IPS DF 4.7 (cell line): ENCODE results near the gene UBL7.

Source experiments
- DNase-seq: peaks from one replicate; pipeline ENCODE4 v3.0.0-alpha.2; 2013; ENCODE audit warnings: low spot score; ENCODE audit errors: extremely low read depth

UBL7 gene

DNA sequence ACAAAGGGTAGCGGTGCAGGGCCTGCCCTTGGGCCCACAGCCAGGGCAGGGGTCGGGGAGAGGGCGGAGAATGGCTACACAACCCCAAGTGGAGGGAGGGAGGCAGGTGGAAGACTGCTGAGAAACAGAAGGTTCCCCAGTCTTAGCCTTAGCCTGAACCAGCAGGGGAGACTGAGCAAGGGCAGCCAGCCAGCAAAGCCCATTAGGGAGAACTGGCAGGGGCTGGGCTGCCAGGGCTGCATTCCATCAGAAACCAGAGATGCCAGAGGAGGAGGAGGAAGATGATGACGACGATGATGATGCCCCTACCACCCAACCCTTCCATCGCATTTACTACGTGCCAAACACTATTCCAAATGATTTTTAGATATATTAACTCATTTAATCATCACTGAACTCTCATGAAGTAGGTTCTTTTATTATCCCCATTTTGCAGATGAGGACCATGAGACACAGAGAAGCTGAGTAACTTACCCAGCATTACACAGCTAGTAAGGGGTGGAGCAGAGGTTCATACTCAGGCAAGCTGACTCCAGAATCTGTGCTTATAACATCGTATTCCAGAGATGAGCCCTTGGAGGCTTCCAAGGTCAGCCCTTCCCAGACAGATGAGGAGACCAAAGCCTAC, 35.9 kb downstream of the UBL7 start:
- no peak for DNase-seq

DNA sequence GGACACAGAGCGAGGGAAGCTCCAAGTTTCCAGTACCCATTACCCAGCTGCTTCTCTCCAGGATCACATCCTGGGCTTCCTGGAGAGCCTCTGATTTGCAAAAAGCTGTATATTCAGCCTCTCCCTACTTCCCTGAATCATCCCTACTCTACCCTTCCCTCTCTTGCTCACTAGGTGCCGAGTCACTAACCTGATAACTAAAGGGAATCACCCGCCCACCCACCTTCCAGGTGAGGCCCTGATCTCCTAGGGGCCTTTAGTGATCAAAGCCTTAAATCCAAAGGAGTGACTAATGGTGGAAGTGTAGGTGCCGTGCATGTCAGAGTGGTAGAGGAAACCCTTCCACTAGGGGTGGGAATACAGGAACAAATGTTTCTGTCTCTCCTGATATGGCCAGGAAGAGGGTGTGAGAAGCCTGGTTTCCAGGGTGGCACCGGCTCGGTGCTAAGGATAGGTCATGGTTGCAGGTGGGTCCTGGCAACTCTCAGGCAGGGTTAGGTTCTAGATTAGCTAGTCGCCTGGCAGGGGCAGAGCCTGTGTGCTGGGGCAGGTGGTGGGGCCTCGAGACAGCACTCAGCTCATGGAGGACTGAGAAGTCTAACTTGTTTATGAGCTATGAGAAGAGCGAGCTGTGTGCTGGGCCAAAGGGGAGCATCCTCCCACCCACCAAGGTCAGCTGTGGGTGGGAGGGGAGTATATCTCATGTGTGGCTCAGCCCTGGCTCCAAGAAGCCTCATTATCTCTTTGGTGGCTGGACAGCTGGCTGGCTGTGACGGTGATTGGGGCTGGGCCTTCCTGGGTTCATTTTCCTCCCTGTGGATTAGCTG, 37.3 kb downstream of the UBL7 start:
- no peak for DNase-seq

DNA sequence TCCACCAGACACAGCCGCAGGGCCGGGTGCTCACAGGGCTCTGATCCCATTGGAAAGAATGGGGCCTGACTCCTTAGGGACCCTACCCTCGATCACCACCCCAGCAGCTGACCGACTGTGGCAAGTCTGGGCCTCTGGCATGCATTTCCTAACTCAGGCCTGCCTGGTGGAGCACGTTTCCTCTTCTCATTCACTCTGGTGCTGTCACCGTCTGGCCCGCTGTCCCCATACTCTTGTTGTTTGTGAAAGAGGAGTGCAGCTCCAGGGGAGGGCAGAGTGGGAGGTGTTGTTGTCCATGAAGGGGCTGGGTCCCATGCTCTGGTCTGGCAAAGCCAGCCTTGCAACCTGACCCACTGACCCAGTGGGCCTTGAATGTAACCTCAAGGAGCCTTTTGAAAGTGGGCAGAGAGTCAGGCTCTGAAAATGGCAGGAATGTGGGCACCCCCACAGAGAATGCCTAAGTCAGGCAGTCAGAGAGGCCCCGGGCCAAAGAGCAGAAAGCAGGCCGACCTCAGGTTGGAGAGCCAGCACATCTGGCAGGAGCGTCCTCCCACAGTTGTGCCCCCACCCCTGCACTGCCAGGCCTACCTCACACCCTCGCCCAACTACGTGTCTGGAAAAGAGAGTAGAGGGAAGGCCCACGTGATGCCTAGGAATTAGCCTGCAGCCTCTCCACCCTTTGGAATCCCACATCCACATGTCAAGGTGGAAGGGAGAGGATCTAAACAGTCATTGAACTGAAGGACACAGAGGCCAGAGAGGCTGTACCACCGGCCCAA, 38.1 kb downstream of the UBL7 start:
- no peak for DNase-seq

DNA sequence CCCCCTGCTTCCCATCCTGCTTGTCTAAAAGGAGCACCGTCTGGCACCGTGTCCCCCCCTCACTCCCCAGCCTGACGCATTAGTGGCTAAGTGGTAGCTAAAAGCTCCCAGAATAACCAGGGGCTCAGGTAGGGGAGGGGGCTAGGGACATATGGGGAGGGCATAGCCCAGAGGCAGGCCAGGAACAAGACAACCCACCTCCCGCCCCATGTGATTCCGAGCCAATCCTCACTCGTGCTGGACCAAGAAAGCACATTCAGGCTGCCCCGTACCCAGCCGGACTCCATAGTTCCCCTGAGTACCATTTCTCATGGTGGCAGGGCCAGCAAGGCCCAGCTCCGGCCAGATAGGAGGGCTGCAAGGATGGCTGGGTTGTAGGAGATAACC, 38.7 kb downstream of the UBL7 start:
- no peak for DNase-seq

DNA sequence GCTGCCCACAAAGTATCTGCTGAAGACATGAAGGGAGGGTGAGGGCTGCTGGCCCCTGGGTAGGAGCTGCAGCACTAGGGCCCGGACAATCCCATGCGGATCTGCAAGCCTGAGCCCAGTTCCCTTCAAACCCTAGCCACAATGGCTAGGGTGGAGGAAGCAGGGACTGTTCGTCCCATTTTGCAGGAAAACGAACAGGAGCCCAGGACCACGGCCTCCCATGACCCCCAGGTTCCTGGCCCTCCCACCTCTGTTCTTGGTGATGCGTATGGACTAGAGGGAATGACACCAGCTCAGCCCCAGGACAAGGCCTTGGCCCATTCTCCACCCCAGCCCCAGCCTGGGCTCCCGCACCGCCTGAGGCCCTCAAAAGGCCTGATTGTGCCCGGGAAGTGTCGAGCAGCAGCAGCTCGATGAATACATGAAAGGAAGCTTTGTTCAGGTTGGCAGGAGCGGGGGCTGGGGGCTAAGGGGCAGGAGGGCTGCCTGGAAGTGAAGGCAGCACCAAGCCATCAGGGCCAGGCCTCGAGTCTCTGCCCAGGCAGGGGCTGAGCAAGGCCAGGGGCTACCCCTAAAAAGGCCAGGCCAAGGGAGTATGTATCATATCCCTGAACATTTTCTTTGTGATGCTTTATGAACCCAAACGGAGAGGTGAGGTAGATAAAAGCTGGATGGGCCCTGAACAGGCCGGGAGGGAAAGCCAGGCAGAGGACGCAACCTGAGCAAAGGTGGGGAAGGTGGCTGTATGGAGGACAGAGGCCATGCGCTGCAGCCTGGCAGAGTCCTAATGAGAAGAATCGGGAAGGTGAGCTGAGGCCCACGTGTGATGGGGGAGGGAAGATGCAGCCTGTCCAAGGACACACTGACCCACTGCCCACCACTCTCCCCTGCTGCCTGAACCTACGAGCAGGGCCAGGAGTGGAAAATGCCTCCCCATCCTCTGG, 39.4 kb downstream of the UBL7 start:
- no peak for DNase-seq

DNA sequence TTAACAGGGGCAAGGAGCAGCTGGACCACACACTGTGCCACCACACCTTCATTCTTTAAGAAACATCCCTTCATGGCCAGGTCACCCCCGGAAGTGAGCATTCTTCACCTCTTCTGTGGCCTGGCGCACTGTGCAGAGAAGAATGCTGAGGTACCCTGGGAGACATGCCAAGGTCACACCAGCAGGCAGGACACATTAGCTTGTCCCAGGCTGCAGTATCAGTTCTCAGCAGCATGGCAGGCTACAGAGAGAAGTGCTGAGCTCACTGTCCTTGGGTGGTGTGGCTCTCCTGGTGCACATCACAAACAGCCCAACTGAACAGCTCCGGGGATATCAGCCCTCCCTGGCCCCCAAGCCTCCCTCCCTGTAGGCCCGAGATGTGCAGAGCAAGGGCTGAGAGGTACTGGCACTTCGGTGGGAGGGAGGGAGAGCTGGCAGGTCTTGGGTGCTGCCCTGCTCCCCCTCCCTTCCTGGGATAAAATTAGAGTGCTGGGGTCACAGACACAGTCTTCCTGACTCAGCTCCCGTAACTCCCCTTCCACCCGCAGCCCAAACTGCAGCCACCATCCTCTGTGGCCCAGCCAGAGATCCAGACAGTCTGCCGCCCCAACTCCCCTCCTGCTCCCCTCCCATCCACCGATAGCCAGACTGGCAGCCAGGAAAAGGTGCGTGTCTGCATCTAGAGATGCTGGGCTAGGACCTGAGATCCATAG, 40.6 kb downstream of the UBL7 start:
- no peak for DNase-seq

DNA sequence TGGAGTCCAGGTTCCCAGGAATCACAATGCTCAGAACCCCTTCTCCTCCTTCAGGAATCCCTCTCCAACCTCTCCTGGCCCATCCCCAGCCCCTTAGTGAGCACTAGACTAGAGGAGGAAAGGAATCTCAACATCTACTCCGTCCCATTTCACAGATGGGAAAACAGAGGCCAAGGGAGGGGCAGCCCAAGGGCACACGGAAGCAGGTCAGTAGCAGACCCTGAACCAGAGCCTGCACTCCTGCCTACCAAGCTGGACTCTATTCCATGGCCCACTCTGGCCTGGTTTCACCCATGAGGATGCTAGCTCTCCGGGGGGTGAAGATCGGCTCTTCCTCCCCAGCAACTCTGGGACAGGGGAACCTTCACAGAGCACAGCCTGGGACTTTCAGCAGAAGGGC, 41.5 kb downstream of the UBL7 start:
- no peak for DNase-seq

DNA sequence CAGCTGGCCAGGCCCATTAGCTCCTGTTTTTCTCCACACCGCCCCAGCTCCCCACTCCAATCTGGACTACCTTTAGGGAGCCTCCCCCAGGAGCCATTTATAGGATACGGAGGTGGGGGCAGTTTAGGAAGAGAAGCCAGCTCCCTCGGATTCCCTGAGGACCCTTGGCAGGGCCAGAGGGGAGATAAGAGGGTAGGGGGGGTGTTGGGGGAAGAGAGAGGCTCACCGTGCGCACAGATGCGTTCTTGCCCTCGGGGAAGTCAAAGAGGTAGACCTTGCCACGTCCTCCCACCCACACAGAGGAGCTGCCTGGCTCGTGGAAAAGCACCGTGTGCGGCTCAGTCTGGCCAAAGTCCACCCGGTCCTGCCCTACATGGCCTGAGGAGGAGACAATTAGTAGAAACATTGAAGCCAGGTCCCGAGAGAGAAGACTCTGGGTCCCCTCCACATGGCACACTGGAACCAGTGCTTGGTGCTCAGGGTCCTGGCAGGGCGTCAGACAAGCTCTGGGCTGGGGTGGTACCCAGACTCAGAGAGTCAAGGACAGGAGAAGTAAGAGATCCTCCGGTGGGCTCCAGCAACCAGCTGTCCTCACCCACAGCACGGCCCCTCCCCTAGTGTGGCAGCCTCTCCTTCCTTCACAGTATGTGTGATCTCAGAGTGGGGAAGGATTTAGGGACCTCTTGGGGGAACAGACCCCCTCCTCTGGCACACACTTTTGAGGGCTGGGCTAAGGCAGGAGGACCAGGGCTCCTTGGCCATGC, 42.2 kb downstream of the UBL7 start:
- no peak for DNase-seq

DNA sequence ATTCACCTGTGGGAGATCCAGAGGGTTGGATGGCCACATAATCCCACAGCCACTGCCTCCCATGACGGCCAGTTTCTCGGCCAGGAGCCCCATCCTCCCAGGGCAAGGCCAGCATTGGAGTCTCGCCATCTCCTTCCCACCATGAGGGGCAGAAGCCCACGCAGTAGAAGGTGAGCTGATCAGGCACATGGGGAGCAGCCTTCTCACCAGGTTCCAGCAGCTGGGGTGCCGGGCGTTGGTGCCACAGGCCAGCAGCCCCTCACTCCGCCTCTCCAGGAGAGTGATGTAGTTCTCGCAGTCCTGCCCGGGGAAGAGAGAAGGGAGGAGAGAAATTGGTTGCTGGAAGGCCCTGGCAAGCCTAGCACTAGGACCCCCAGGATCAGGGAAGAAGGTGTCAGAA, 43.3 kb downstream of the UBL7 start:
- no peak for DNase-seq

DNA sequence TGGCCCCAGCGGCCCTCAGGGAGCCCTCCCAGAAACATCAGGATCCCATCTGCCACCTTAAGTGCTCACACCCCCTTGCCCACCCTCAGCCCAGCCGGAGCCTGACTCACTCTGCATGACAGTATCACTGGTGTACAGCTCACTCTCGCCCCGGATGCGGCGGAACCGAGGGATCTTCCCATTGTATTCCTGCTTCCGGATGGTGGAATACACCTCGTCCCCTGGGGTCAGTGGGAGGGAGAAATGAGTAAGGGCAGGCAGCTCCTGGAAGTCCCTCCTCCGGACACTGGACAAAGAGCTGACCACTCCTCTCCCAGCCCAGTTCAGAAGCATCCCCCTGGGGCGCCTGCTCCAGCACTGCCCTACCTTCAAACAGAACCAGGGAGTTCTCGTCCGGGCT, 43.7 kb downstream of the UBL7 start:
- no peak for DNase-seq

DNA sequence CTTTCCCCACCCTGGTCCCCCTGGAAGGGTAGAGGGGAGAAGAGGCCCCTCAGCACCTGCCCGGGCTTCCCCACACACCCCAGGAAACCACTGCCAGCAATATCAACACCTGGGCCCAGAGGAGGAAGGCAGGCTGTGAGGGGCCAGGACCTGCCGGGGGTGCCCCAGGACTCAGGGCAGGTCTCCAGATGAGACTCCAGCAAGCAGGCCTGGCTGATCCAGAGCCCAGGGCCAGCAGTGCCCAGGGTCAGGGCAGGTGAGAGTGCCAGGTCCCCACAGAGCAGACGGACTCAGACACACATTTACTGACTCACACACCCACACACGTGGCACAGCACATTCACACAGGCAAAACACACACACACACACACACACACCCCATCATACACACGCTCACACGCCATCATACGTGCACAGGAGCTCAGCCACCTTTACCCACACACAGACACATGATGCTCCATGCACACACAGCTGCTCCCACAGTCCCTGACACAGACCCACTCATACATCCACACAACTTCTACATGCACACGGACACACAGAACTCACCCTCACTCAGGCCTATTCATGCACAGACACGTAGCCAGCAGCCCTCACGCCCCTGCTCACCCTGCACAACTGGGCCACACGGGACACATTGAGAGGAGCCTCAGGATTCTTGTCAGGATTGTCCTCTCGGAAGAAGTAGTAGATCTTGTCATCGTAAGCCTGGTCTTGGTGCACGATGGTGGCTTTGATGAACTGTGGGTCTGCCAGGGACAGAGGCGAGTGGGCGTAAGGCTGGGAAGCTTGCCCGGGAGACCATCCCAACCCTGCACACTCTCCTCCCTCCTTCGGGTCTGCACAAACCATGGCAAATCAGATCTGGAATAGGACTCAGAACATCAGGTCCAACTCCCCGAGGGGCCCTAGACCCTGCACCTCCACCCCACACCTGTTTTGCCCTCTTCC, 44.7 kb downstream of the UBL7 start:
- no peak for DNase-seq

DNA sequence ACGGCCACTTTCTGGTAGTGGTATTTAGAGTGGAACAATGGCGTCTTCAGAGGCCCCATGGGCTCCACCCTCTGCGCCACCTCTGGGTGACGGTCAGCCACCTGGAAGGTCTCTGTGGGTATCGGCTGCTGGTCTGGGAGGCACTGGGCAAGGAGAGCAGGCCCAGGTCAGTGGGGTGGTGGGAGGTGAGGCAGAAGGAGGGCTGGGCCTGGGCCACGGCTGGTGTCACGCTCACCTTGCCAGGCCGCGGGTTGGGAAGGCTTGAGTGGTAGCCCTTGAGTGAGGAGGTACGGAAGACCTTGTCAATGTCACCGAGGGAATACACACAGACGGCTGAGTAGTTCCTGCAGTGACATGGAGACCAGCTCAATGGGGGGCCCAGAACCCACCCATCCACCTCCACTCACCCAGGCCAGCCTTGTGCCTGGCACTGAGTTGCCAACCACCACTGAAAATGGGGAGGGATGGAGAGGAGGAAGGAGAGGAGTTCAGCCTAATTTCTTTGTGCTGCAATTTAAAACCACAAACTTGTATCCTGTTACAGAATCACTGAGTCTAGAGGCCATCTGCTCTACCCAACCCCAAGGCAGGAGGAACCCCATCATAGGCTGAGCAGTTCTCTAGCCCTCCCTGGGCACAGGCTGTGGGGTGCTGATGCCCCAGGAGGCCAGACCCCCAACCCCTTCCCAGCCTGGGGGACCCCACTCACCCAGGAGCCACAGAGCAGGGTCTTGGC, 46.2 kb downstream of the UBL7 start:
- DNase-seq: no peak

DNA sequence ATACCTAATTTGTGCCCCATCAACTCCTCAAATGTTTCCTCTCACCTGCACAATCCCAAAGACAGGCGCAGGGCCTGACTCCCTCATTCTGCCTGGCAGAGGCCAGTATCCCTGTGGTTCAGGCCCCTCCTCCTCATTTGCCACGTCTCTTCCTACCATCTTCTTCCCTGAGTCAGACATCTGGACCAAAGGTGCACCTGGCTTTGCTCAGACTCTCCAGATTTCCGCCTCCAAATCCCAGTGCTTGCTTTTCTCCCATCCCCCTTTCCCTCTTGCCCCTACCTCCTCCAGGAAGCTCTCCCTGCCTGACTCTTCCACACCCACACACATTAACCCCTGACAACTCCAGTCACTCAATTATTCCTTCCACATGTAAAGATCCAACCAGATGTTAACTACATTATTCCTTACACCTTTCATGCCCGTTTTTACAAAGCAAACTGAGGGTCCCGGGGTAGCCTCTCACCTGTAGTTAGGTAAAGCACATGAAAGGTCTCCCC, 46.8 kb downstream of the UBL7 start:
- no peak for DNase-seq

DNA sequence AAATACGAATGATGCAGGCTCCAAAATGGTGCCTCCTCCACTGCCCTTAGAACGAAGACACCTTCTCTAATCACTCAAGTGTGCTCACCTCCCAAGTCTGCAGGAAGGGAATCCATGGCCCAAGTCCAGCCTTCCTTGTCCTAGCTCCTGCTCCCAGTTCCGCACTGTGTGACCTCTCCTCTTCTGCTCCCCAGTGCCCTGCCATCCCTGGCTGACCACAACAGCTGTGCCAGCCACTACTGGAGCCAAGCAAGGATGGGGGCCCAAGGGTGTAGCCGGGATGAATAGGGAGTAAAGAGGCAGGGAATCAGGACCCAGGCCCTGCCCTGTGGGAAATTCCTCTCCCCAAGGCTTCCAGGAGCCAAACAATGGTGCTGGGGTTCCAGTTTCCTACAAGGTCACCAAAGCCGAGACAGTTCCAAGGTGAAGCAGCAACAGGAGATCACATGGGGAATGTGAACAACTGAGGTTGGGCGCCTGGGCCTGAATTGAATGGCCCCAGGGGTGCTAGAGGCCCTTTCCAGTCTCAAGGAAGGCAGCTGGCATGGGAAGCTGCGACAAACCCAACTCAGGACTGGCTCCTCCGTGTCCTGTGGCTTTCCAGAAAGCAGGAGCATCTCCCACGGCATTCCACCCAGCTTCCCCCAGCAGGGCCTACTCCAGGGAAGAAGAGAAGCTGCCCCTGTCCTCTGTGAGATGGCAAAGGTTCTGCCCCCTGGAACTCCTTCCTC, 47.4 kb downstream of the UBL7 start:
- no peak for DNase-seq

DNA sequence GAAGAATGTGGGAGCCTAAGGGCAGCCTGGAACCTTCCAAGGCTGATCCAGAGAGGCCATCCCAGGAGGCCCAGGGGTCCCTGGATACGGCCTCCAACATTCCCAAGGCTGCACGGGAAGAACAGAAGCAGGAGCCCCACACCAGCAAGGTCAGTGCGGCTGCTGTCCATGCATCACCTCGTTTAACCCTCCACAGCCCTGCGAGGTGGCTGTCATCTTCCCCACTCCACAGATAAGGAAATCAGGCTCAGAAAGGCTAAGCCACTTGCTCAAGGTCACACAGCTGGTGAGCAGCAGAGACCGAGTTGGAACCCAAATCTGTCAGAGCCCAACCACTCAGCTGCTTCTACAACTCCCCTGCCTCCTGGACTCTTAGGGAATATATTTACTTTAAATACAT, 48.8 kb downstream of the UBL7 start:
- DNase-seq: no peak

DNA sequence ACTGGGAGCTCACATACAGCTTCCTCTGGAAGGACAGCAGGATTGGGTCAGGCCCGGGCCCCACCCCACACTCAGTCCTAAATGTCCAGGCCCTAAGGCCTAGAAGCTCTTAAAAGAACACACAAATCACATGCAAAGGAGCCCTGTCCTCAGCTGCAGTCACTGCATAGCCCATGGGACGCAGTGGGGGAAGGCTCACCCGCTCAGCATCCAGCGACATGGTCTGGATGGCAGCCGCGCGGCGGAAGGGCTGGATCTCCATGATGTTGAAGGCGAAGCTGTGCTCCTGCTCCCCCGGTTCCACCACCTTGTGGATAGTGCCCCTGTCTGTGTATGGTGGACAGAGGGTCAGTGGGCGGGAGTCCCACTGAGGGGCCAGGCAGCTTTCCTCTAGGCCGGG, 49.3 kb downstream of the UBL7 start:
- no peak for DNase-seq

DNA sequence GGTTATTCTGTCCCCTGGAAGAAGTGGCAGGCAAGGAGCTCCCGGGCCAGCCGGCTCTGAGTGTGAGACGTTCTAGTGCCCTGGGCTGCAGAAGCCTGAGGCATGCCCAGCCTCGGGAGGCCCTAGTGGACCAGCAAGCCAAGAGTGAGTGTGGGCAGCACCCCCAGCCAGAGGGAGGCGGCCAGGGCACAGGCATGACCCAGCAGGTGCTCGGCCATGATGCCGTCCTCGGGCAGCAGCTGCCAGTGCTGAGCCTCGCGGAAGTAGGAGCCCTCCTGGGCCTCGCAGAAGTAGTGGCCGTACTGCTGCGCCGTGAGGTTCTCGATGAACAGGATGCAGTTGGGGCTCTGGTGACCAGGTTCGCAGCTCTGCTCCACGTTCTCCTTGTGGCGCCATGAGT, 50.5 kb downstream of the UBL7 start:
- DNase-seq: no peak
